HFF-Myc (cell line): ENCODE results near the gene SLC66A2.

Source experiments
- DNase-seq: peaks from one replicate; pipeline ENCODE4 v3.0.0-alpha.2; 2011; ENCODE audit warnings: low read depth; ENCODE audit errors: extremely low read depth
- H3K4me3 ChIP-seq: replicated peaks from 2 replicates; pipeline ENCODE4 v1.5.1; 2011; ENCODE audit warnings: low read depth, mild to moderate bottlenecking, control low read depth, low read length
- CTCF ChIP-seq: IDR thresholded peaks from 2 replicates; pipeline ENCODE4 v1.5.1; 2012; ENCODE audit warnings: mild to moderate bottlenecking, low read depth, low read length, control low read depth; ENCODE audit errors: missing control alignments

Gene SLC66A2

GRCh38 chr18:79937103-79937860, 14.2 kb downstream of the SLC66A2 start:
- DNase-seq: no peak
- H3K4me3 ChIP-seq: no peak overlapping the region
- TF ChIP-seq CTCF: no peak

GRCh38 chr18:79936641-79937040, 14.8 kb downstream of the SLC66A2 start:
- no peak overlapping the region for H3K4me3 ChIP-seq
- no peak for DNase-seq
- no peak for TF ChIP-seq CTCF

- no peak for DNase-seq
- TF ChIP-seq CTCF: no peak
- H3K4me3 ChIP-seq: no peak overlapping the region
These were observed 15.5 kb downstream of the SLC66A2 start for GRCh38 chr18:79935925-79936324.

GRCh38 chr18:79935499-79935898, 16.0 kb downstream of the SLC66A2 start:
- DNase-seq: no peak
- no peak for TF ChIP-seq CTCF

GRCh38 chr18:79935098-79935480, 16.4 kb downstream of the SLC66A2 start:
- no peak overlapping the region for H3K4me3 ChIP-seq
- DNase-seq: no peak
- TF ChIP-seq CTCF: no peak

More at GRCh38 chr18:79935499-79935898, 16.0 kb downstream of the SLC66A2 start:
- no peak overlapping the region for H3K4me3 ChIP-seq

- H3K4me3 ChIP-seq: no peak overlapping the region
- no peak for TF ChIP-seq CTCF
- no peak for DNase-seq
These were observed 16.9 kb downstream of the SLC66A2 start for GRCh38 chr18:79934311-79935097.
